SK-N-SH treated with all-trans-retinoic acid at 6 μM for 48 hours (cell line): Measurements from ENCODE around the gene PLEKHH3.

Experiments used
- ATAC-seq: fragments of 200-7000 bp; cut with Tn5 transposase; 3 replicates; pipeline ENCODE4 v1.9.1; 2020; ENCODE audit warnings: mild to moderate bottlenecking, moderate library complexity
- ARNTL ChIP-seq: fragments of 450-650 bp; formaldehyde crosslinking; IDR thresholded peaks from 2 replicates; pipeline ENCODE4 v1.5.0; 2020; ENCODE audit warnings: low read depth, mild to moderate bottlenecking, moderate library complexity, borderline replicate concordance
- BACH2 ChIP-seq: fragments of 250-450 bp; sonication (Bioruptor Pico); IDR thresholded peaks from 2 replicates; pipeline ENCODE4 v1.9.0; 2021; ENCODE audit warnings: mild to moderate bottlenecking, borderline replicate concordance
- CSDC2 ChIP-seq: fragments of 250-450 bp; sonication (Bioruptor Pico); IDR thresholded peaks from 2 replicates; pipeline ENCODE4 v1.5.0; 2020; ENCODE audit warnings: mild to moderate bottlenecking, moderate library complexity
- ESRRG ChIP-seq: fragments of 250-450 bp; sonication (Bioruptor Pico); IDR thresholded peaks from 2 replicates; pipeline ENCODE4 v1.6.1; 2021; ENCODE audit warnings: mild to moderate bottlenecking
- ISL1 ChIP-seq: fragments of 250-450 bp; sonication (Bioruptor Pico); IDR thresholded peaks from 2 replicates; pipeline ENCODE4 v2.1.2; 2022; ENCODE audit warnings: mild to moderate bottlenecking, moderate library complexity
- OSR1 ChIP-seq: fragments of 250-450 bp; sonication (Bioruptor Pico); IDR thresholded peaks from 2 replicates; pipeline ENCODE4 v1.8.0; 2022; ENCODE audit warnings: moderate library complexity, mild to moderate bottlenecking, inconsistent platforms
- PATZ1 ChIP-seq: fragments of 250-450 bp; sonication (Bioruptor Pico); IDR thresholded peaks from 2 replicates; pipeline ENCODE4 v1.8.0; 2020; ENCODE audit warnings: mild to moderate bottlenecking, moderate library complexity, borderline replicate concordance
- PPARA ChIP-seq: fragments of 250-450 bp; sonication (Bioruptor Pico); IDR thresholded peaks from 2 replicates; pipeline ENCODE4 v1.5.0; 2020; ENCODE audit warnings: mild to moderate bottlenecking, borderline replicate concordance
- RARB ChIP-seq: fragments of 250-450 bp; sonication (Bioruptor Pico); IDR thresholded peaks from 2 replicates; pipeline ENCODE4 v1.8.0; 2021; ENCODE audit warnings: mild to moderate bottlenecking, moderate library complexity
- SNAI2 ChIP-seq: fragments of 250-450 bp; sonication (Bioruptor Pico); IDR thresholded peaks from 2 replicates; pipeline ENCODE4 v1.5.0; 2020; ENCODE audit warnings: mild to moderate bottlenecking, moderate library complexity
- TOX ChIP-seq: fragments of 250-450 bp; sonication (Bioruptor Pico); IDR thresholded peaks from 2 replicates; pipeline ENCODE4 v1.8.0; 2021; ENCODE audit warnings: mild to moderate bottlenecking, moderate library complexity, borderline replicate concordance
- TSHZ2 ChIP-seq: fragments of 250-450 bp; sonication (Bioruptor Pico); IDR thresholded peaks from 2 replicates; pipeline ENCODE4 v1.5.0; 2020; ENCODE audit warnings: mild to moderate bottlenecking, moderate library complexity
- ZFP3 ChIP-seq: fragments of 250-450 bp; sonication (Bioruptor Pico); IDR thresholded peaks from 2 replicates; pipeline ENCODE4 v1.5.0; 2020; ENCODE audit warnings: mild to moderate bottlenecking, moderate library complexity
- ZFP30 ChIP-seq: fragments of 450-650 bp; formaldehyde crosslinking; IDR thresholded peaks from 2 replicates; pipeline ENCODE4 v1.5.0; 2022; ENCODE audit warnings: mild to moderate bottlenecking, moderate library complexity
- ZNF70 ChIP-seq: fragments of 450-650 bp; formaldehyde crosslinking; IDR thresholded peaks from 2 replicates; pipeline ENCODE4 v1.5.0; 2020; ENCODE audit warnings: mild to moderate bottlenecking, moderate library complexity
- TF ChIP-seq, protein P1 (sequence below): fragments of 250-450 bp; sonication (Bioruptor Pico); IDR thresholded peaks from 2 replicates; pipeline ENCODE4 v1.5.1; 2021; ENCODE audit warnings: mild to moderate bottlenecking, moderate library complexity
- TF ChIP-seq, protein P2 (sequence below): fragments of 250-450 bp; sonication (Bioruptor Pico); IDR thresholded peaks from 2 replicates; pipeline ENCODE4 v1.5.1; 2020; ENCODE audit warnings: low read depth, mild to moderate bottlenecking, moderate library complexity

The PLEKHH3 gene

DNA sequence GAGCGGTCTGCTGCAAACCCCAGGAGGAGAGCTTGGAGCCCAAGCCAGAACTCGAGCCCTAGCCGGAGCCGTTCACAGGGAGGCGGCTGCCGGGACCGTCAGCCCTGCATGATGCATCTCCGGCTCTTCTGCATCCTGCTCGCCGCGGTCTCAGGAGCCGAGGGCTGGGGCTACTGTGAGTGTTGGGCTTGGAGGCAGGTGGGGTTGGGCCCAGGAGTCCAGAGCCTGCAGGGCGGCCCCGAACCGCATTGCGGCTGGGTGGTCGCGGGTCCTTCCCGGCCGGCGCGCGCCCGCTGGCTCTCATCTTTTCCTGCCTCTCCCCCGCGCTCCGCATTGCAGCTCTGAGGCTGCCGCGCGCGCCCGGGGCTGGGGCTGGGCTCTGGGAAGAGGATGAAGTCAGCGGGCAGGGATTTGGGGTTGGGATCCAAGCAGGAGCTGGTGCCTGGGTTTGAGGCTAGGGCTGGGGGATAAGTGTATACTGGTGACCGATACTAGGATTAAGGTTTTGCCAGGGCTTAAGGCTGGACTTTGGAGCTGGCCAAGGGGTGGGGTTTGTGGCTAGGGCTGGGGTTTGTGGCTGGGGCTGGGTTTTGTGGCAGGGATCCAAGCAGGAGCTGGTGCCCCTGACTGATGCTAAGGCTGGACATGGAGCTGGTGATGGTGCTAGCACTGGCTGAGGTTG lies 6.1 kb upstream of the PLEKHH3 start:
- peak; percentile 56 for ATAC-seq
- 0 out of 2 replicates have a peak, but pooled peaks have one; percentile 62 for TF ChIP-seq ZNF70 (CRISPR knock-in tag)
- TF ChIP-seq ZFP3 = no peak

DNA sequence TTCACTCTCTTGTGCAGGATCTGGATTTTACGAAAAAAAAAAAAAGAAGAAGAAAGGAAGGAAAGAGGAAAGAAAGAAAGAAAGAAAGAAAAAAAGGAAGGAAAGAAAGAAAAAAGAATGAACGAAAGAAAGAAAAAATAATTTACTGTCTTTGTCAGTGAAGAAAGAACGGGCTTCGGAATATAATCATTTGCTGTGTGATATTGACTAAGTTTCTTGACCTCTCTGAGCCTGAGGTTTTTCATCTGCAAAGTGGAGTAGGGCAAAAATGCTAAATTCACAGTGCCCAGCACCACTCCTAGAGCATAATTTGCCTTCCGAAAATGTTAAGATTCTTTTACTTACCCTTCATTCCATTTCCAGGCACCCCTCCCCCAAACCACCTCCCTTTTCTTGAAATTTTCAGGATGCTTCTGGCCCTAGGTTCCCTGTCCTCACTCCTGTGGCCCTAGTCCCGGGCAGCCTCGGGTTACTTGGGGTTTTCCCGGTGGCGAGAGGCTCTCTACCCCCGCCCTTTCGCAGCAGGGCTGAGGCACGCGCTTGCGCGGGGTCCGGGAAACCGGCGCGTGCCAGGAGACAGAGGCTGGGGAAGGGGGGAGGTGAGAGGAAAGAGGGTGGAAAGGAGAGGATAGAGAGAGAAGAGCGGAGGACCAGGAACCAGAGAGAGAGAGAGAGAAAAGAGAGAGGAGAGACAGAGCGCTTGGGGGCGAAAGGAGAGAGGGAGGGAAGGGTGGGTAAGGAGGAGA lies 5.4 kb upstream of the PLEKHH3 start, which contains the start of gene CNTNAP1:
CNTNAP1 (plus strand) TSS at position 556 of the 746 bp plus-strand sequence. CDS start 299 bp downstream, outside the sequence.
- ATAC-seq = peak; percentile 57
- TF ChIP-seq BACH2 (CRISPR knock-in tag) = no peak
- TF ChIP-seq, protein P1, sequence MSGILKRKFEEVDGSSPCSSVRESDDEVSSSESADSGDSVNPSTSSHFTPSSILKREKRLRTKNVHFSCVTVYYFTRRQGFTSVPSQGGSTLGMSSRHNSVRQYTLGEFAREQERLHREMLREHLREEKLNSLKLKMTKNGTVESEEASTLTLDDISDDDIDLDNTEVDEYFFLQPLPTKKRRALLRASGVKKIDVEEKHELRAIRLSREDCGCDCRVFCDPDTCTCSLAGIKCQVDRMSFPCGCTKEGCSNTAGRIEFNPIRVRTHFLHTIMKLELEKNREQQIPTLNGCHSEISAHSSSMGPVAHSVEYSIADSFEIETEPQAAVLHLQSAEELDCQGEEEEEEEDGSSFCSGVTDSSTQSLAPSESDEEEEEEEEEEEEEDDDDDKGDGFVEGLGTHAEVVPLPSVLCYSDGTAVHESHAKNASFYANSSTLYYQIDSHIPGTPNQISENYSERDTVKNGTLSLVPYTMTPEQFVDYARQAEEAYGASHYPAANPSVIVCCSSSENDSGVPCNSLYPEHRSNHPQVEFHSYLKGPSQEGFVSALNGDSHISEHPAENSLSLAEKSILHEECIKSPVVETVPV = 0 out of 2 replicates have a peak, but pooled peaks have one; percentile 54

- TF ChIP-seq ISL1 (CRISPR knock-in tag) (no peak), ARNTL (CRISPR knock-in tag) (no peak), TOX (no peak), TSHZ2 (CRISPR knock-in tag) (no peak), PATZ1 (no peak), RARB (CRISPR knock-in tag) (no peak), PPARA (CRISPR knock-in tag) (no peak), SNAI2 (no peak), ZFP30 (no peak), ZNF70 (CRISPR knock-in tag) (no peak)
- TF ChIP-seq, protein P2, sequence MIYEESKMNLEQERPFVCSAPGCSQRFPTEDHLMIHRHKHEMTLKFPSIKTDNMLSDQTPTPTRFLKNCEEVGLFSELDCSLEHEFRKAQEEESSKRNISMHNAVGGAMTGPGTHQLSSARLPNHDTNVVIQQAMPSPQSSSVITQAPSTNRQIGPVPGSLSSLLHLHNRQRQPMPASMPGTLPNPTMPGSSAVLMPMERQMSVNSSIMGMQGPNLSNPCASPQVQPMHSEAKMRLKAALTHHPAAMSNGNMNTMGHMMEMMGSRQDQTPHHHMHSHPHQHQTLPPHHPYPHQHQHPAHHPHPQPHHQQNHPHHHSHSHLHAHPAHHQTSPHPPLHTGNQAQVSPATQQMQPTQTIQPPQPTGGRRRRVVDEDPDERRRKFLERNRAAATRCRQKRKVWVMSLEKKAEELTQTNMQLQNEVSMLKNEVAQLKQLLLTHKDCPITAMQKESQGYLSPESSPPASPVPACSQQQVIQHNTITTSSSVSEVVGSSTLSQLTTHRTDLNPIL = no peak
- TF ChIP-seq, protein P1 = no peak
- no peak for ATAC-seq
Observed at GRCh38 chr17:42680331-42680808, 3.6 kb upstream of the PLEKHH3 start.

DNA sequence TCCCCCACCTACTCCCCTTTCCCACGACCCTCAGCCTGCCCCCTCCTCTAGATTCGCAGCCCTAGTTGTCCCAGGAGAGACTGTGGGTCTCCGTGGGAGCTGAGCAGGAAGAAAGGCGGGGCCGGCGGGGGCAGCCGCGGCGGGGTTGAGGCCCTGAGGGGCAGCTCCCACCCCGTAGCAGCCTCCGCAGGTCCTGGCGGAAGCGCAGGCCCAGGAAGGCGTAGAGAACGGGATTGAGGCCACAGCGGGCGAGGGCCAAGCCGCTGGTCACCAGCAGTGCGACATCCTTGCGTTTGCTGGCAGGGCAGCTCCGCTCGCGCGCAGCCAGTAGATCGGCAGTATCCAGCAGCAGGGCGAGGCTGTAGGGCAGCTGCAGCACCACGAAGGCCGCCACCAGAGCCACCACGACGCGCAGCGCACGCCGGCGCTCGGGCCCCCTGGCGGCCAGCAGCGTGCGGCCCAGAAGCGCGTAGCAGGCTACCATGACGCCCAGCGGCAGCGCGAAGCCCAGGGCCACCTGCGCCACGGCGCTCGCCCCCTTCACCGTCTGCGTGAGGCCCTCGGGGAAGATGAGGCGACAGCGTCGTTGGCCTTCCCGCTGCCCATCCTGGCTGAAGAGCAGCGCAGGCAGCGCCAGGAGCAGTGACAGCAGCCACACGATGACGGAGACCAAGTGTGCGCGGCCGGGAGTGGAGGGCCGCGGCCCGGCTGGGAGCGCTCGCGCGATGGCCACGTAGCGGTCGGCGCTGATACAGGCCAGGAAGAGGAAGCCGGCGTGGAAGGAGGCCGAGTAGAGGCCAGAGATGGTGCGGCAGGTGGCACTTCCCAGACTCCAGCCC lies 2.9 kb upstream of the PLEKHH3 start:
- peak; percentile 45 for ATAC-seq
- 0 out of 2 replicates have a peak, but pooled peaks have one; percentile 57 for TF ChIP-seq ZFP3
- TF ChIP-seq ESRRG (CRISPR knock-in tag) = no peak
- peak; percentile 78; the same call in 1 of the 2 replicates for TF ChIP-seq CSDC2 (CRISPR knock-in tag)
- 0 out of 2 replicates have a peak, but pooled peaks have one; percentile 53 for TF ChIP-seq SNAI2
- no peak for TF ChIP-seq ISL1 (CRISPR knock-in tag)
- TF ChIP-seq OSR1 (CRISPR knock-in tag) = no peak
